Measurements from ENCODE around the gene ERC1. TPM values are rescaled to one million over a fixed set of nuclear protein-coding genes. Genes with fewer than 3 reads are reported as not detected.
"Not testable (repeated sequence)": the region's sequence is repeated elsewhere in the genome, so short reads cannot be mapped to it uniquely, and the experiment has no call there.

The ERC1 gene
- polyA plus RNA-seq, 2 of the 4 experiments (the other 2 are of a cell fraction), result 14.2 to 20.9 TPM

- WGBS (ENCODE audit: missing lambda C conversion rate), result 35% methylated on average over 2 of the region's 2 CpGs
- no peak overlapping the region for H3K4me3 ChIP-seq
- no peak overlapping the region for H3K4me2 ChIP-seq
- H3K9me3 ChIP-seq, result no peaks in the 10 kb centered on the region
- H3K4me1 ChIP-seq, result no peaks in the 10 kb centered on the region
- POLR2A ChIA-PET, result no interaction called here
- H3K27ac ChIP-seq, result no peak overlapping the region
- FAIRE-seq (no peak), ATAC-seq (no peak), DNase-seq (ENCODE audit: low read depth in 1 of 2, low spot score in 1 of 2) (no peak)
- no peak for TF ChIP-seq MAZ (IDR thresholded peaks at IDR 0.05; ENCODE audit: borderline replicate concordance, low read depth, low read length)
- no peak for TF ChIP-seq MAX (IDR thresholded peaks at IDR 0.05)
- no peak for TF ChIP-seq RARB (CRISPR knock-in tag; IDR thresholded peaks at IDR 0.05)
- TF ChIP-seq USF2 (IDR thresholded peaks at IDR 0.05), result no peak
- TF ChIP-seq JUNB (IDR thresholded peaks at IDR 0.05), result no peak
- no peak for TF ChIP-seq FOXS1 (CRISPR knock-in tag; IDR thresholded peaks at IDR 0.05)
- TF ChIP-seq, protein P1, sequence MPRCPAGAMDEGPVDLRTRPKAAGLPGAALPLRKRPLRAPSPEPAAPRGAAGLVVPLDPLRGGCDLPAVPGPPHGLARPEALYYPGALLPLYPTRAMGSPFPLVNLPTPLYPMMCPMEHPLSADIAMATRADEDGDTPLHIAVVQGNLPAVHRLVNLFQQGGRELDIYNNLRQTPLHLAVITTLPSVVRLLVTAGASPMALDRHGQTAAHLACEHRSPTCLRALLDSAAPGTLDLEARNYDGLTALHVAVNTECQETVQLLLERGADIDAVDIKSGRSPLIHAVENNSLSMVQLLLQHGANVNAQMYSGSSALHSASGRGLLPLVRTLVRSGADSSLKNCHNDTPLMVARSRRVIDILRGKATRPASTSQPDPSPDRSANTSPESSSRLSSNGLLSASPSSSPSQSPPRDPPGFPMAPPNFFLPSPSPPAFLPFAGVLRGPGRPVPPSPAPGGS (IDR thresholded peaks at IDR 0.05), result no peak
- TF ChIP-seq EHMT2 (IDR thresholded peaks at IDR 0.05; ENCODE audit: low read depth), result no peak
- TF ChIP-seq RAD21 (conservative IDR thresholded peaks at IDR 0.05 in 1 of 2, IDR thresholded peaks at IDR 0.05 in 1 of 2), result no peak
- TF ChIP-seq CHD4 (IDR thresholded peaks at IDR 0.05; ENCODE audit: borderline replicate concordance), result no peak
- no peak for TF ChIP-seq RNF2 (IDR thresholded peaks at IDR 0.05; ENCODE audit: borderline replicate concordance, low read depth)
- TF ChIP-seq SREBF2 (IDR thresholded peaks at IDR 0.05), result no peak
- TF ChIP-seq SMC3 (IDR thresholded peaks at IDR 0.05), result no peak
- TF ChIP-seq JUN (IDR thresholded peaks at IDR 0.05), result no peak
- no peak for TF ChIP-seq KDM1A (IDR thresholded peaks at IDR 0.05; ENCODE audit: low read depth)
- no peak for TF ChIP-seq ZC3H11A (IDR thresholded peaks at IDR 0.05)
- TF ChIP-seq EP300 (IDR thresholded peaks at IDR 0.05), result no peak
- TF ChIP-seq BHLHE40 (IDR thresholded peaks at IDR 0.05; ENCODE audit: low read depth, low read length), result no peak
- no peak for TF ChIP-seq MAFK (IDR thresholded peaks at IDR 0.05; ENCODE audit: partially characterized antibody)
- no peak for TF ChIP-seq ESRRA (IDR thresholded peaks at IDR 0.05; ENCODE audit: borderline replicate concordance, low read length)
- CTCF ChIA-PET, result interaction anchor here (1.1 to 1.4 kb wide), 2 partner anchors 108 to 135 kb away, joined by 3 to 5 read pairs; no protein-coding TSS in a partner anchor
Observed at GRCh38 chr12:1252758-1253157, 261.7 kb downstream of the ERC1 start.

- ATAC-seq; DNase-seq (ENCODE audit: low read depth in 1 of 2, low spot score in 1 of 2); POLR2A ChIA-PET; H3K27ac ChIP-seq; CTCF ChIA-PET; H3K4me3 ChIP-seq; H3K4me1 ChIP-seq; H3K4me2 ChIP-seq; FAIRE-seq; H3K9me3 ChIP-seq: not testable (repeated sequence)
- 93% methylated on average over 6 of the region's 6 CpGs for WGBS (ENCODE audit: missing lambda C conversion rate)
Observed at GRCh38 chr12:1255125-1255524, 264.1 kb downstream of the ERC1 start.

GRCh38 chr12:1255854-1256253 is 264.8 kb downstream of the ERC1 start:
- DNase-seq (ENCODE audit: low read depth in 1 of 2, low spot score in 1 of 2); H3K27ac ChIP-seq; CTCF ChIA-PET; FAIRE-seq; H3K4me1 ChIP-seq; H3K4me2 ChIP-seq; H3K9me3 ChIP-seq; H3K4me3 ChIP-seq; ATAC-seq; POLR2A ChIA-PET: not testable (repeated sequence)
- WGBS (ENCODE audit: missing lambda C conversion rate), result 89% methylated on average over 4 of the region's 4 CpGs

DNA sequence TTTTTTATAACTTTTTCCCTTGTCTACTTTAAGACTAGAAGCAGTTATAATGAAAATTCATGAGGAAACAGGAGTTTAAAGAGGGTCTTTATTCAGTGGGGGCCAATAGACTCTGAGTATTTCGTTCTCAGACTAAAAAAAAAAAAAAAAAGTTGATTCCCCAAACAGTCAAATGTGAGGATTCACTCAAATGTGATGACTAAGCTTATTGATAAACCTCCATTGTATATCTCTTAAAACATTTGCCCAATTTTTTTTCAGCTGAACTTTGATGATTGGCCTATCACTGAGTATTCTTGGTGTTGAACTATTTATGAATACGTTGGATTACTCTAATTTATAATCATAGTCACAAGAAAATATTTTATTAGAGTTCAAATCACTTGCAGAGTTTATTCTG is 265.3 kb downstream of the ERC1 start:
- WGBS (ENCODE audit: missing lambda C conversion rate), result 74% methylated on average over 2 of the region's 2 CpGs
- Histone ChIP-seq H3K27ac (no peak overlapping the region), H3K4me1 (no peaks in the 10 kb centered on the region), H3K4me2 (no peak overlapping the region), H3K4me3 (no peak overlapping the region), H3K9me3 (no peaks in the 10 kb centered on the region)
- ATAC-seq (no peak), FAIRE-seq (no peak), DNase-seq (ENCODE audit: low read depth in 1 of 2, low spot score in 1 of 2) (no peak)
- POLR2A ChIA-PET, result no interaction called here
- TF ChIP-seq HMGXB4 (CRISPR knock-in tag; IDR thresholded peaks at IDR 0.05; ENCODE audit: borderline replicate concordance), result no peak
- TF ChIP-seq MAFK (IDR thresholded peaks at IDR 0.05; ENCODE audit: partially characterized antibody), result peak; percentile 87
- CTCF ChIA-PET, result no interaction called here
